ENCODE results near the gene KAT7. TPM values are rescaled to one million over a fixed set of nuclear protein-coding genes. Genes with fewer than 3 reads are reported as not detected.
A peak's percentile ranks its signal among the peaks of the same experiment; 100 is the strongest.

Gene KAT7
- total and polyA plus RNA-seq, 2 experiments from 2014 or later: 31.0 to 187 TPM

- TF ChIP-seq ETS1 (IDR thresholded peaks at IDR 0.05): no peak
- no peak for TF ChIP-seq ZNF331 (CRISPR knock-in tag; IDR thresholded peaks at IDR 0.05; ENCODE audit: low read depth)
These were observed 42.1 kb downstream of the KAT7 start (continued) for GRCh38 chr17:49830605-49831004.

- 0 out of 2 replicates have a peak overlapping the region, but pooled peaks have one; percentile 26 for H3K27ac ChIP-seq (ENCODE audit: low read depth)
- no peaks in the 10 kb centered on the region for H3K79me2 ChIP-seq (replicated peaks; ENCODE audit: insufficient read depth)
- H3K27me3 ChIP-seq (ENCODE audit: insufficient read depth): no peaks in the 10 kb centered on the region
- Mint-ChIP-seq H3K27me3 (ENCODE audit: insufficient read depth, low read depth, poor library complexity) (peaks cover 8% of the 10 kb centered on the region), H3K9me3 (no peaks in the 10 kb centered on the region), H3K27ac (peak overlapping the region; percentile 50; the same call in 1 of the 2 replicates), H3K36me3 (ENCODE audit: low read depth) (peaks cover 77% of the 10 kb centered on the region), H3K4me1 (peaks cover 15% of the 10 kb centered on the region), H3K4me3 (no peak overlapping the region)
- H3K4me1 ChIP-seq (ENCODE audit: insufficient read depth): no peaks in the 10 kb centered on the region
- H2AFZ ChIP-seq: no peak overlapping the region
- no peak overlapping the region for H3K4me3 ChIP-seq
- H4K20me1 ChIP-seq (replicated peaks; ENCODE audit: insufficient read depth): peaks cover 8% of the 10 kb centered on the region; the same call in 1 of the 2 replicates
- H3K36me3 ChIP-seq (ENCODE audit: insufficient read depth): peaks cover 18% of the 10 kb centered on the region; the same call in 1 of the 2 replicates
- DNase-seq (ENCODE audit: low spot score): no peak
- H3K4me2 ChIP-seq: no peak overlapping the region
- H3F3A ChIP-seq (replicated peaks; ENCODE audit: low read depth): 0 out of 2 replicates have a peak, but pooled peaks cover 4% of the 10 kb centered on the region
- no peaks in the 10 kb centered on the region for H3K9me2 ChIP-seq (ENCODE audit: insufficient read depth)
- ATAC-seq: no peak
- TF ChIP-seq CREB1 (CRISPR knock-in tag; IDR thresholded peaks at IDR 0.05; ENCODE audit: low read depth): no peak
- TF ChIP-seq POLR2AphosphoS5 (IDR thresholded peaks at IDR 0.05; ENCODE audit: low read depth): no peak
- TF ChIP-seq JUNB (IDR thresholded peaks at IDR 0.05; ENCODE audit: unreplicated experiment): no peak
- no peak for TF ChIP-seq ZNF114 (CRISPR knock-in tag; IDR thresholded peaks at IDR 0.05)
- no peak for TF ChIP-seq ZNF331 (CRISPR knock-in tag; IDR thresholded peaks at IDR 0.05; ENCODE audit: low read depth)
- TF ChIP-seq ZNF462 (CRISPR knock-in tag; IDR thresholded peaks at IDR 0.05): no peak
- no peak for TF ChIP-seq EZH2phosphoT487 (IDR thresholded peaks at IDR 0.05; ENCODE audit: unreplicated experiment)
- TF ChIP-seq STAT1 (IDR thresholded peaks at IDR 0.05; ENCODE audit: unreplicated experiment): no peak
- TF ChIP-seq ETS1 (IDR thresholded peaks at IDR 0.05): no peak
- TF ChIP-seq CTCF (conservative IDR thresholded peaks at IDR 0.05; ENCODE audit: low read depth in 2 of 2): no peak
- TF ChIP-seq NANOG (IDR thresholded peaks at IDR 0.05; ENCODE audit: borderline replicate concordance): no peak
These were observed 44.5 kb downstream of the KAT7 start for GRCh38 chr17:49832840-49833599.
